ENCODE data around the gene COBL. TPM values are rescaled to one million over a fixed set of nuclear protein-coding genes. Genes with fewer than 3 reads are reported as not detected.

The COBL gene
- total and polyA plus RNA-seq, 2 of the 4 experiments (the other 2 are of a cell fraction): under 0.01 TPM; not detected in 1

- DNase-seq: no peak
- Histone ChIP-seq H3K4ac (ENCODE audit: low read depth, low read length) (no peak overlapping the region), H3K9me3 (ENCODE audit: control insufficient read depth, insufficient read depth, low read length) (no peaks in the 10 kb centered on the region), H2BK120ac (ENCODE audit: low read depth, low read length) (no peak overlapping the region), H3K4me3 (ENCODE audit: insufficient read depth, low read depth, low read length) (no peak overlapping the region), H3K14ac (replicated peaks; ENCODE audit: low read depth, low read length) (no peak overlapping the region), H4K8ac (ENCODE audit: low read depth in 2 of 2, low read length in 2 of 2) (no peak overlapping the region), H2BK20ac (ENCODE audit: low read depth, low read length) (no peak overlapping the region), H2BK5ac (ENCODE audit: low read depth, low read length, poor library complexity, severe bottlenecking) (no peak overlapping the region), H3K79me1 (ENCODE audit: low read depth in 1 of 2, low read length in 2 of 2) (no peaks in the 10 kb centered on the region), H2AK9ac (replicated peaks; ENCODE audit: low read depth, low read length, poor library complexity) (no peak overlapping the region), H3K56ac (ENCODE audit: extremely low read depth, insufficient read depth, low read length) (no peak overlapping the region), H2BK15ac (ENCODE audit: low read depth, low read length) (no peak overlapping the region), H3K36me3 (ENCODE audit: control insufficient read depth, insufficient read depth, low read length) (no peaks in the 10 kb centered on the region), H2AFZ (replicated peaks; ENCODE audit: low read length, poor library complexity) (no peak overlapping the region), H3K27ac (ENCODE audit: insufficient read depth, low read length) (no peak overlapping the region), H3K4me2 (ENCODE audit: low read depth, low read length) (no peak overlapping the region), H3K27me3 (ENCODE audit: control insufficient read depth, insufficient read depth, low read length) (no peaks in the 10 kb centered on the region), H3K18ac (ENCODE audit: low read depth, low read length) (no peak overlapping the region), H3K23ac (ENCODE audit: low read depth, low read length) (no peak overlapping the region), H4K5ac (ENCODE audit: low read depth, low read length) (no peak overlapping the region), H2AK5ac (ENCODE audit: low read depth, low read length) (no peak overlapping the region), H4K91ac (ENCODE audit: insufficient read depth, low read depth, low read length) (no peak overlapping the region), H4K20me1 (ENCODE audit: insufficient read depth, low read length) (no peaks in the 10 kb centered on the region), H3K4me1 (ENCODE audit: control insufficient read depth, insufficient read depth, low read length) (no peaks in the 10 kb centered on the region), H3K9me1 (ENCODE audit: insufficient read depth, low read length) (no peaks in the 10 kb centered on the region), H3K9ac (ENCODE audit: low read depth, low read length) (no peak overlapping the region)
- ChIA-PET CTCF (no interaction called here), POLR2A (ENCODE audit: unreplicated experiment) (no interaction called here)
- TF ChIP-seq RAD21 (IDR thresholded peaks at IDR 0.05; ENCODE audit: low read length) (no peak), CTCF (conservative IDR thresholded peaks at IDR 0.05; ENCODE audit: low read depth, low read length) (no peak), RCOR1 (IDR thresholded peaks at IDR 0.05; ENCODE audit: insufficient replicate concordance, low read length) (no peak), USF2 (IDR thresholded peaks at IDR 0.05; ENCODE audit: low read depth, low read length) (no peak), RFX5 (IDR thresholded peaks at IDR 0.05; ENCODE audit: low read depth, low read length) (no peak), MAFK (IDR thresholded peaks at IDR 0.05; ENCODE audit: low read depth, low read length) (no peak), ELK1 (IDR thresholded peaks at IDR 0.05; ENCODE audit: borderline replicate concordance, low read depth, low read length) (no peak), SMC3 (IDR thresholded peaks at IDR 0.05; ENCODE audit: low read depth, low read length) (no peak), FOS (IDR thresholded peaks at IDR 0.05; ENCODE audit: low read depth, low read length) (no peak), MXI1 (IDR thresholded peaks at IDR 0.05; ENCODE audit: borderline replicate concordance, low read depth, low read length) (no peak), MAZ (IDR thresholded peaks at IDR 0.05; ENCODE audit: borderline replicate concordance, low read depth, low read length) (no peak), POLR2A (IDR thresholded peaks at IDR 0.05; ENCODE audit: low read depth, low read length) (no peak), BHLHE40 (IDR thresholded peaks at IDR 0.05; ENCODE audit: low read depth, low read length) (no peak), CEBPB (IDR thresholded peaks at IDR 0.05; ENCODE audit: low read depth, low read length) (no peak), CHD1 (IDR thresholded peaks at IDR 0.05; ENCODE audit: low read depth, low read length) (no peak), NFE2L2 (IDR thresholded peaks at IDR 0.05; ENCODE audit: low read depth, low read length) (no peak)
- intact Hi-C loops (cut with micrococcal nuclease): no loop called here
- no CpG with 5 or more reads among the region's 6 CpGs for WGBS, 2 experiments (ENCODE audit: extremely low coverage in 2 of 2, insufficient read length in 1 of 2)
- no TSS peak for BruUV-seq (replicated peaks)
- in situ Hi-C loops (cut with MboI; ENCODE audit: low sequenced_read_pairs): no loop called here
- no peak for ATAC-seq (ENCODE audit: low read depth)
- dilution Hi-C loops (cut with HindIII; ENCODE audit: low sequenced_read_pairs, unreplicated experiment): no loop called here
Measured at GRCh38 chr7:51304729-51305128, 11.9 kb downstream of the COBL start.

Measured in IMR-90 (cell line).